Tibial nerve (tissue), 4 donors: ENCODE data around the gene C12orf56. TPM values are rescaled to one million over a fixed set of nuclear protein-coding genes. Genes with fewer than 3 reads are reported as not detected.

Experiments
- DNase-seq, 2 donors: peaks; one replicate each; pipeline ENCODE4 v3.0.0-alpha.2; 2019; ENCODE audit warnings: low spot score in 2 of 2
- H3K27ac ChIP-seq, 4 donors: fragments of 200-600 bp; sonication (generic) in 3 of 4; one replicate each; pipeline ENCODE4 v1.5.1; 2017 to 2019; ENCODE audit warnings: mild to moderate bottlenecking in 1 of 4
- H3K27me3 ChIP-seq, 2 donors: fragments of 200-600 bp; sonication (generic) in 1 of 2; one replicate each; pipeline versions ENCODE4 v1.5.1 to v1.6.0; 2017 to 2019
- H3K36me3 ChIP-seq, 3 donors: fragments of 200-600 bp; sonication (generic); one replicate each; pipeline ENCODE4 v1.5.1; 2018 to 2019
- H3K4me1 ChIP-seq, 4 donors: fragments of 200-600 bp; sonication (generic) in 3 of 4; one replicate each; pipeline ENCODE4 v1.5.1; 2017 to 2019
- H3K4me3 ChIP-seq, 4 donors: fragments of 200-600 bp; sonication (generic) in 3 of 4; one replicate each; pipeline ENCODE4 v1.5.1; 2017 to 2019; ENCODE audit warnings: mild to moderate bottlenecking in 1 of 4, moderate library complexity in 1 of 4
- H3K9me3 ChIP-seq, 4 donors: fragments of 200-600 bp; sonication (generic) in 3 of 4; one replicate each; pipeline ENCODE4 v1.5.1; 2017 to 2019
- EP300 ChIP-seq, 2 donors: sonication (generic); formaldehyde crosslinking; IDR thresholded peaks; one replicate each; pipeline ENCODE4 v1.6.1; 2017; ENCODE audit warnings: antibody characterized with exemption in 2 of 2, mild to moderate bottlenecking in 1 of 2
- POLR2A ChIP-seq, 2 donors: fragments of 450-650 bp; IDR thresholded peaks; one replicate each; pipeline ENCODE4 v1.6.1; 2017; ENCODE audit warnings: antibody characterized with exemption in 2 of 2, mild to moderate bottlenecking in 2 of 2, moderate library complexity in 2 of 2
- WGBS, 2 donors: methylation state at CpG; one replicate each; pipeline ENCODE4 v1.1.5; 2018; 5-methylcytosine and 5-hydroxymethylcytosine counted together
- total RNA-seq, 4 donors: library from RNA; depleted of rRNA; stranded (reverse); fragments of >200 nt; gene quantifications; one replicate each; pipeline ENCODE4 v1.1.0, GENCODE V29; 2016
- TF ChIP-seq, protein P1 (sequence below), 5 experiments: fragments of 200-600 bp in 3 of 5; fragments of 450-650 bp in 2 of 5; sonication (generic) in 3 of 5; IDR thresholded peaks; one replicate each; pipeline ENCODE4 v1.5.1; 2016 to 2019; ENCODE audit warnings: antibody characterized with exemption in 5 of 5, mild to moderate bottlenecking in 3 of 5, moderate library complexity in 2 of 5

C12orf56 gene
- total RNA-seq, 4 donors from 2014 or later = 8.7 to 11.6 (median 9.7) TPM

DNA sequence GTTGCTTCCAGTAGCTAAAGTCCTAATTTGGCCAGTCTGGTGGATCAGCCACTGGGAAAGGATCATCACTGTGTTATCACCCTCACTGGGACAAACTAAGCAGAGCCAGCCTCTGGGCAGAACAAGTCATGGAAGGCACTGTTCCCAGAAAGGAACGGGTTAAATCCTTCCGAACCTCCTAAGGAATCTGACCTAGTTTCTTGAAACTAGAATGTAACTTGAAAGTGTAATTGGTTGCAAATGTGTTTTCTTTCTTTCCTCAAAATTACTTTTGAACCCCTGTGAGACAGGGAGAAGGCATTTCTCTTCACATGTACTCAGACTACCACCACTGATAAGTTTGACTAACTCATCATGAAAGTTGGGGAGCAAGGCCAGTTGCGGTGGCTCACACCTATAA, 149.8 kb downstream of the C12orf56 start:
- 61 to 62% methylated on average over 3 of the region's 3 CpGs for WGBS, 2 donors
- Histone ChIP-seq H3K36me3 (no peaks in the 10 kb centered on the region), H3K9me3 (no peaks in the 10 kb centered on the region), H3K4me3 (no peak overlapping the region), H3K27ac (no peak overlapping the region), H3K4me1 (no peaks in the 10 kb centered on the region), H3K27me3 (no peaks in the 10 kb centered on the region)
- TF ChIP-seq EP300 (IDR thresholded peaks at IDR 0.05) (no peak), POLR2A (IDR thresholded peaks at IDR 0.05) (no peak)
- TF ChIP-seq, protein P1, sequence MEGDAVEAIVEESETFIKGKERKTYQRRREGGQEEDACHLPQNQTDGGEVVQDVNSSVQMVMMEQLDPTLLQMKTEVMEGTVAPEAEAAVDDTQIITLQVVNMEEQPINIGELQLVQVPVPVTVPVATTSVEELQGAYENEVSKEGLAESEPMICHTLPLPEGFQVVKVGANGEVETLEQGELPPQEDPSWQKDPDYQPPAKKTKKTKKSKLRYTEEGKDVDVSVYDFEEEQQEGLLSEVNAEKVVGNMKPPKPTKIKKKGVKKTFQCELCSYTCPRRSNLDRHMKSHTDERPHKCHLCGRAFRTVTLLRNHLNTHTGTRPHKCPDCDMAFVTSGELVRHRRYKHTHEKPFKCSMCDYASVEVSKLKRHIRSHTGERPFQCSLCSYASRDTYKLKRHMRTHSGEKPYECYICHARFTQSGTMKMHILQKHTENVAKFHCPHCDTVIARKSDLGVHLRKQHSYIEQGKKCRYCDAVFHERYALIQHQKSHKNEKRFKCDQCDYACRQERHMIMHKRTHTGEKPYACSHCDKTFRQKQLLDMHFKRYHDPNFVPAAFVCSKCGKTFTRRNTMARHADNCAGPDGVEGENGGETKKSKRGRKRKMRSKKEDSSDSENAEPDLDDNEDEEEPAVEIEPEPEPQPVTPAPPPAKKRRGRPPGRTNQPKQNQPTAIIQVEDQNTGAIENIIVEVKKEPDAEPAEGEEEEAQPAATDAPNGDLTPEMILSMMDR (IDR thresholded peaks at IDR 0.05) = no peak
- DNase-seq = no peak

DNA sequence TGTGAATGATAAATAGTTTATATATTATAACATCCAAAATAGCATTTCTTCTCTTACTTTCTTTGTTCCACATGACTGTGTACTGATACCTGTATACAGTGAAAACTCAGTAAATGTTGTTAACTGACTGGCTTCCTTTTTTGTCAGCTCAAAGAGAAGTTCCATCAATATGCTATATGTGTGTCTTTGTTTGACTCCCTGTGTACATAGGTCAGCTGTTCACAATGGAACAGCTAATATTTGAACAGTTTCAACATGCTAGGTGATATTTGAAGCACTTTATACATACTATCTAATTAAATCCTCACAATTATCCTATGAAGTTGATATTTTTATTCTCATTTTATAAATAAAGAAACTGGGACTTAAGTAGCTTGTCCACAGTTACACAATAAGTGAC, 153.2 kb downstream of the C12orf56 start:
- Histone ChIP-seq H3K9me3 (no peaks in the 10 kb centered on the region), H3K36me3 (no peaks in the 10 kb centered on the region), H3K27me3 (no peaks in the 10 kb centered on the region), H3K4me1 (no peaks in the 10 kb centered on the region), H3K27ac (no peak overlapping the region), H3K4me3 (no peak overlapping the region)
- DNase-seq = no peak
- TF ChIP-seq, protein P1 (IDR thresholded peaks at IDR 0.05) = no peak
- TF ChIP-seq POLR2A (IDR thresholded peaks at IDR 0.05) (no peak), EP300 (IDR thresholded peaks at IDR 0.05) (no peak)

- H3K27ac ChIP-seq = no peak overlapping the region
- H3K9me3 ChIP-seq = no peaks in the 10 kb centered on the region
- no peak for DNase-seq
- TF ChIP-seq POLR2A (IDR thresholded peaks at IDR 0.05) (no peak), EP300 (IDR thresholded peaks at IDR 0.05) (no peak)
- TF ChIP-seq, protein P1 (IDR thresholded peaks at IDR 0.05) = no peak
- no peaks in the 10 kb centered on the region for H3K36me3 ChIP-seq
- no peaks in the 10 kb centered on the region for H3K4me1 ChIP-seq
- no peak overlapping the region for H3K4me3 ChIP-seq
- H3K27me3 ChIP-seq = no peaks in the 10 kb centered on the region
Measured at GRCh38 chr12:64236549-64236948, 154.0 kb downstream of the C12orf56 start.

GRCh38 chr12:64232196-64232595, 158.4 kb downstream of the C12orf56 start:
- no peak for DNase-seq
- TF ChIP-seq EP300 (IDR thresholded peaks at IDR 0.05) = no peak
- no peak for TF ChIP-seq POLR2A (IDR thresholded peaks at IDR 0.05)
- TF ChIP-seq, protein P1 (IDR thresholded peaks at IDR 0.05) = no peak
- 53 to 77% methylated on average over 1 of the region's 1 CpG for WGBS, 2 donors

DNA sequence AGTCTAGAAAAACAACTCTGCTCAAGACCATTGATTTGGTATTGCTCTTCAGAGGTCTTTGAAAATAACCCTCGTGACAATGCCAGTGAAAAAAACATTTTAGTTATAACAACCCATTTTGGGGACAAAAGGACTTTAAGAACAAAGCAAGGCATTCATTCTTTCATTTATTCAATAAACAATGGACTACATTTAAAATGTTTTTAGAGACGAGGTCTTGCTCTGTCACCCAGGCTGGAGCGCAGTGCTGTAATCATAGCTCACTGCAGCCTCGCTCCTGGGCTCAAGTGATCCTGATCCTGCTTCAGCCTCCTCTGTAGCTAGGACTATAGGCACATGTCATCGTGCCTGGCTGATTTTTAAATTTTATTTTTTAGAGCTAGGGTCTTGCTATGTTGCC, 160.8 kb downstream of the C12orf56 start:
- TF ChIP-seq POLR2A (IDR thresholded peaks at IDR 0.05) = no peak
- no peak for TF ChIP-seq EP300 (IDR thresholded peaks at IDR 0.05)
- TF ChIP-seq, protein P1 (IDR thresholded peaks at IDR 0.05) = no peak
- no peaks in the 10 kb centered on the region for H3K4me1 ChIP-seq
- DNase-seq = no peak
- no peak overlapping the region for H3K27ac ChIP-seq
- H3K27me3 ChIP-seq = no peaks in the 10 kb centered on the region
- H3K4me3 ChIP-seq = no peak overlapping the region
- H3K9me3 ChIP-seq = no peaks in the 10 kb centered on the region
- H3K36me3 ChIP-seq = no peaks in the 10 kb centered on the region
- 57 to 65% methylated on average over 5 of the region's 5 CpGs for WGBS, 2 donors

More at GRCh38 chr12:64232196-64232595, 158.4 kb downstream of the C12orf56 start:
- H3K27me3 ChIP-seq = no peaks in the 10 kb centered on the region
- H3K4me1 ChIP-seq = no peaks in the 10 kb centered on the region
- H3K27ac ChIP-seq = no peak overlapping the region
- H3K4me3 ChIP-seq = no peak overlapping the region
- H3K36me3 ChIP-seq = no peaks in the 10 kb centered on the region
- H3K9me3 ChIP-seq = no peaks in the 10 kb centered on the region
